Right cardiac atrium (tissue), 5 donors: Measurements from ENCODE around the gene SDK1. TPM values are rescaled to one million over a fixed set of nuclear protein-coding genes. Genes with fewer than 3 reads are reported as not detected.

ENCODE experiments used
- ATAC-seq, 2 donors: fragments of 200-7000 bp; cut with Tn5 transposase; one replicate each; pipeline versions ENCODE4 v1.8.0 to v1.9.1; 2020; ENCODE audit warnings: moderate library complexity in 2 of 2, mild to moderate bottlenecking in 1 of 2
- DNase-seq, 3 donors: peaks; one replicate each; pipeline ENCODE4 v3.0.0-alpha.2; 2020
- H3K27ac ChIP-seq: one replicate; pipeline ENCODE4 v1.5.1; 2013; ENCODE audit warnings: mild to moderate bottlenecking, low read length, control low read depth, moderate library complexity
- H3K27me3 ChIP-seq: one replicate; pipeline ENCODE4 v1.6.1; 2013; ENCODE audit not compliant: control insufficient read depth, insufficient read depth
- H3K4me1 ChIP-seq: one replicate; pipeline ENCODE4 v1.6.1; 2013; ENCODE audit warnings: low read length; ENCODE audit not compliant: control insufficient read depth, insufficient read depth
- H3K4me3 ChIP-seq: one replicate; pipeline ENCODE4 v1.5.1; 2013; ENCODE audit warnings: low read length, control low read depth
- H3K9me3 ChIP-seq: one replicate; pipeline ENCODE4 v1.6.1; 2013; ENCODE audit warnings: low read length; ENCODE audit not compliant: control insufficient read depth
- WGBS: extraction: QIAGEN DNeasy Blood & Tissue Kit; methylation state at CpG from one replicate; pipeline ENCODE4 v1.1.7; 2013; 5-methylcytosine and 5-hydroxymethylcytosine counted together
- intact Hi-C, 4 donors: fragments of 100-400 bp; cut with DNase I; formaldehyde crosslinking; loops; one replicate each; pipeline versions ENCODE4 v1.11.0 to v1.14.0; 2022 to 2023
- polyA plus RNA-seq: library from polyadenylated mRNA; stranded (reverse); fragments of 200-250 nt; gene quantifications from one replicate; pipeline ENCODE4 v1.2.3, GENCODE V29; 2013
- total RNA-seq, 4 donors: library from RNA; stranded (reverse); fragmentation: NEBNext Ultra II Directional; extraction: Animal tissue kit (Norgen Biotek cat#: 25700); gene quantifications; one replicate each; pipeline ENCODE4 v1.2.1, GENCODE V29; 2021
- donor health status: healthy with polysubstance abuse.
- donor health status: DM: no; HTN: yes; CAD: no.
- donor health status: DM: no; HTN: no; CAD: no.
- donor health status: DM: no; HTN: yes; CAD: no; lungs with severe emphysema.
- donor health status: DM: yes; HTN: yes; CAD: no.

Gene SDK1
- total and polyA plus RNA-seq, 5 donors, result 0.97 to 3.2 (median 2.4) TPM

DNA sequence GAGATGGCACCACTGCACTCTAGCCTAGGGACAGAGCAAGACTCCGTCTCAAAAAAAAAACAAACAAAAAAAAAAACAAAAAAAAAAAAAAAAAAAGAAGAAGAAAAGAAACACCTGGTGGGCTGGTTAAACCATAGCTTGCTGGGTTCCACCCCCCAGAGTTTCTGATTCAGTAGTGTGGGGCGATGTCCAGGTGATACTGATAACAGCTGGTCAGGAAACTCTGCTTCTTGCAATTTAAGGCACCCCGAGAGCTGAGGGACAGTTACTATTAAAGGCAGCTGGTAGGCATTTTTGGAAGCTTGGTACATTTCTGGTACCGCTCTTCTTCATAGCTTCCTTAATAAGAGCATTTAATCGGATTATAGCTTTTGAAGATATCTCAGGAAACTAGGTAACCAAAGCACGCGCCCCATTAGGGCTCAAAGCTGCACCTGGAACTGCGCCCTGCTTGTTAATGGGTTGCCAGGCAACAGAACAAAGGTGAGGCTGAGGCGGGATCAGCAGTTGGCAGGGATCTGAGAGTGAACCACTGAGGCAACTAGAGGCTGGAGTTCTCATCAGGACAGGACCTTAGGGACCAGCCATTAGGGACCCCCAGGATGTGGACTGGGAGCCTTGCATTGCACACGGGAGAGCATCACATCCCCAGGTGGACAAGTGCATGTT is 6.5 kb upstream of the SDK1 start:
- H3K4me3 ChIP-seq, result no peak overlapping the region
- 72% methylated on average over 10 of the region's 10 CpGs for WGBS
- intact Hi-C loops, result no loop called here
- H3K27ac ChIP-seq, result no peak overlapping the region
- no peak for ATAC-seq
- H3K4me1 ChIP-seq, result no peaks in the 10 kb centered on the region
- DNase-seq, result no peak
- no peaks in the 10 kb centered on the region for H3K27me3 ChIP-seq
- H3K9me3 ChIP-seq, result no peaks in the 10 kb centered on the region

DNA sequence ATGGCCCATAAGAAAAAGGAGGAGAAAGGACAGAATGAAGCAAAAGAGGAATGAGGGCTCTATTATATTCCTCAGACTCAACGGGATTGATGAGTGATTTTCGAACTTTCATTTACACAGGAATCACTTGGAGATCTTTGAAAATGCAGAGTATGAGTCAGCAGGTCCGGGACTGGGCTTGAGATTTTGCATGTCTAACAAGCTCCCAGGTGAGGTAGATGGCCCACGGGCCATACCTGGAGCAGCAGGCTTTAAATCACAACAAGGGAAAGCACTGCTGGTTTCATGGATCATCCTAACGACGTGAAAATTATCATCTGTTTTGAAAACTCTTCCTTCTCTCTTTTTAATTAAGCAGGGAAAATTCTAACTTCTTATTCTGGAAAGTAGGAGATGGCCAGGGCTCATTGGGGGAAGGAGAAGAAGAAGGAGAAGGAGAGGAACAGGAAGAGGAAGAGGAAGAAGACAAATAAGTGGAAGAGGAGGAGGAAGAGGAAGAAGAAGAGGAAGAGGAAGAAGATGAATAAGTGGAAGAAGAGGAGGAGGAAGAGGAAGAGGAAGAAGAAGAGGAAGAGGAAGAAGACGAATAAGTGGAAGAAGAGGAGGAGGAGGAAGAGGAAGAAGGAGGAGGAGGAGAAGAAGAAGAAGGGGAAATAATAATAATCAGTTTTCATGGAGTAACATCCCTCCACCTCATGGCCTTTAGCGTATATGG is 3.8 kb upstream of the SDK1 start:
- ATAC-seq (no peak), DNase-seq (no peak)
- Histone ChIP-seq H3K27me3 (no peaks in the 10 kb centered on the region), H3K4me3 (no peak overlapping the region), H3K4me1 (no peaks in the 10 kb centered on the region), H3K27ac (no peak overlapping the region), H3K9me3 (no peaks in the 10 kb centered on the region)
- WGBS, result 81% methylated on average over 8 of the region's 8 CpGs
- intact Hi-C loops, result no loop called here

DNA sequence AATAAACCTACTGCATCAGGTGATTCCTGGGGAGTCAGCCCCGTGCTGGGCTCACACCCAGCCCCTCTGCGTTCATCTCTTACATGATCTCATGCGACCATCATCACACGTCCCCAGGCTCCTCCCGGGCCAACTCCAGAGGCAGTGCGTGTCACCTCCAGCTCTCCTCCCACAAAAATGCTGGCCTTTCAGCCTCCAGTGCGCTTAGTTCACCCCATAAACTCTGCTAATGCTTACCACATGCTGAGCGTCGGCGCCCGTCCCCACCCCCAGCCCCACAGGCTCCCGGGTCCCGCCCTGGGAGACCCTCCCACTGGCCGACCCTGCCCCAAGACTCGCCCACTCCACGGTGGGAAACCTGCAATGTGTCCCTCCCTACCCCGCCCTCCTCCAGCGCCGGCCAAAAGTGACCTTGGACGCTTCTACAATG is 816 bp upstream of the SDK1 start:
- peak in 1 of 3 donors; percentile 18 for DNase-seq
- no peak for ATAC-seq
- Histone ChIP-seq H3K9me3 (no peaks in the 10 kb centered on the region), H3K4me1 (no peaks in the 10 kb centered on the region), H3K27ac (no peak overlapping the region), H3K4me3 (peak overlapping the region; percentile 31), H3K27me3 (no peaks in the 10 kb centered on the region)
- intact Hi-C loops, result loop anchor here in 2 of 4 donors (10.0 kb wide), 1 partner anchor 595 kb away; no protein-coding TSS in a partner anchor
- whole genome bisulfite sequencing, result 4% methylated on average over 20 of the region's 20 CpGs

DNA sequence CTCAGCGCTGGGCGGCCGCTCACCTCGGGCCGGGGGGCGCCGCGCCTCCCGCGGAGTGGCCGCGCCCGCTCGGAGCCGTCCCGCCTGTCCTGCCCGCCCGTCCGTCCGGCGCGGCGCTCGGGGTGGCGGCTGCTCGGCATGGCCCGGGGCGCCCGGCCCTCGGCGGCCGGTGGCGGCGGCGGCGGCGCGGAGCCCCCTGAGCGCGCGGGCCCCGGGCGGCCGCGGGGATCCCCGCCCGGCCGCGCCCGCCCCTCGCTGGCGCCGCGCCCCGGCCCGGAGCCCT is 338 bp downstream of the SDK1 start:
- ATAC-seq, result peak in 1 of 2 donors; percentile 5
- no peak overlapping the region for H3K27ac ChIP-seq

DNA sequence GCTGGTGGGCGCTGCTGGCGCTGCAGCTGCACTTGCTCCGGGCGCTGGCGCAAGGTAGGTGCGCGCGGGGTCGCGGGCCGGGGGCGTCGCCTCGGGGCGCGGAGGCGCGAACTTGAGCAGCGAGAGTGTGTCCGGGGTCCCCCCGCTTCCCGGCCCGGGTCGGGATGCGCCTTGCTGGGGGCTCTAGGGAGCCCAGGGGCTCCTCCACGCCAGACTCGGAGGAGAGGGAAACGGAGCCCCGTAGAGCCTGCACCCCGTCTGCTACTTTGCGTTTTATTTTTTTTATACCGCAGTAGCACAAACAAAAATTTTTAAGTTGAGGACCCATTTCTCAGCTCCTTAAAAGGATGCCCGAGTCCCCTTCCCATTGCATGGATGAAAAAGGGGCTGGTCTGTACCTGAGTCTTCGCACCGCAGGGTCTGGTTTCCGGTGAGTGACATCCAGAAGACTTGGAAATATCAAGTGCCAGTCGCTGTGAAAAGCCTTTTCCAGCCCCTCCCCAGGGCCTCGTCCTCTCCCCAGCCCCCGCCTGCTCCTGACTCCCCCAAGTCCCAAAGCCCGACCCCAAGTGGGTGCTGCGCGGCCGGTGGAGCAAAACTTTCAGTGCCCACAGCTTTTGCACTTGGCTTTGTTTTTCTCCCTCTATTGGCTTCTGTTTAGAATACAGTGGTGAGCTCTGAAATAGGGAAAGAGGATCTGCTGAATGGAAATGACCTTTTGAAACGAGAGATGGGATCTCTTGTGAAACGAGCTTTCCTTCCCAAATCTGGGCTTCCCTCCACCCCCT is 973 bp downstream of the SDK1 start:
- DNase-seq (peak; percentile 19 to 57 (median 53)), ATAC-seq (peak in 1 of 2 donors; percentile 18)
- no peaks in the 10 kb centered on the region for H3K9me3 ChIP-seq
- no peaks in the 10 kb centered on the region for H3K27me3 ChIP-seq
- no peaks in the 10 kb centered on the region for H3K4me1 ChIP-seq
- 1% methylated on average over 45 of the region's 45 CpGs for WGBS
- peak overlapping the region; percentile 74 for H3K4me3 ChIP-seq
- intact Hi-C loops, result loop anchor here in 2 of 4 donors (10.0 kb wide), 1 partner anchor 593 kb away; no protein-coding TSS in a partner anchor
- H3K27ac ChIP-seq, result no peak overlapping the region

More for the DNA sequence above, 338 bp downstream of the SDK1 start:
- intact Hi-C loops, result loop anchor here in 2 of 4 donors (10.0 kb wide), 1 partner anchor 593 kb away; no protein-coding TSS in a partner anchor
- no peaks in the 10 kb centered on the region for H3K9me3 ChIP-seq
- peak overlapping the region; percentile 74 for H3K4me3 ChIP-seq
- no peaks in the 10 kb centered on the region for H3K27me3 ChIP-seq
- under 1% methylated on average over 55 of the region's 56 CpGs for WGBS
- DNase-seq, result no peak
- H3K4me1 ChIP-seq, result no peaks in the 10 kb centered on the region

DNA sequence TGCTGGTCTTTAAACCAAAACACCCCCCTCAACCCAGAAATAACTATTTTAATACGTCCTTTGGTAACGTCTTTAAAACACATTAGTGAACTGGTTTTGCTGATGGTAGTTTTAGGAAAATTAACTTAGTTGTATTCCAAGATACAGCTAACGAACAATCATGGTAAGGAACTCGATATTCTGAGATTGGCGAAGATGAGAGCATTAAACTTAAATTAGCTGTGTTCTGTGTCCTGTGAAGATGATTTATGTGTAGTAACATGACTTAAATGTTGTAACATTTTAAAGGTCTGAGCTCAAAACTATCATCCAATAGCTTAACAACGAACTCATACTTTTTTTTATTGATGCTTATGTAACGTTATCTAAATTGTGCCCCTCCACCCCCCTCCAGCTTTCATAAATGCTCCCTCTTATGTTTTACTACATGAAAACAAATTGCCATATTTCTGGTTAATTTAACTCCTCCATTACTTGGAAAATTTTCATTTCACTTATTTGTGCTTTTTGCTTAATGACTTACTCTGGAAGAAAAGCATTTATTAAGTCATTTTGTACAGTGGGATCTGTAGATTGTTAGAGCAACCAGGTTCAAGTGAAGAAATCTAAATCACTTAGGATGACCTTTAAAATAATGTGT is 1.7 kb downstream of the SDK1 start:
- DNase-seq, result no peak
- no peaks in the 10 kb centered on the region for H3K4me1 ChIP-seq
- H3K27me3 ChIP-seq, result no peaks in the 10 kb centered on the region
- 23% methylated on average over 7 of the region's 7 CpGs for WGBS
- no peak overlapping the region for H3K27ac ChIP-seq
- ATAC-seq, result no peak
- H3K9me3 ChIP-seq, result no peaks in the 10 kb centered on the region
- intact Hi-C loops, result loop anchor here in 2 of 4 donors (10.0 kb wide), 1 partner anchor 592 kb away; no protein-coding TSS in a partner anchor
- peak overlapping the region; percentile 74 for H3K4me3 ChIP-seq

DNA sequence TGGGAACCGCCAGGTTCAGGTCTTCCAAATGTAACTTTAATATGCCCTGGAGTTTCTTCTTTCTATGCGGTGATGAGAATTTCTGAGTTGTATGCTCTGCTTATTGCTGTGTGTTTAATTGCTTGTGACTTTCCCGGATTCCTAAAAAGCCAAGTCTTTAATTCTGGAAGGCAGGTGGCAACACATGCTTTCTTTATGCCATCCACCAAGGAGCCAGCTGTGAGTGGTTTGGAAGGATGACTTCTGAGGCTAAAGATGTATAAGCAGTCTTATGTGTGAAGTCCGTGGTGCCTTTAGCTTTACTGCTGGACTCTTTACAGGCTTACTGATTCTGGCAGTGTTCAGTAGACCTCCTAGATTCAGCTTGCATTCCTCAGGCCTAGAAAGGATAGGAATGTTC is 3.1 kb downstream of the SDK1 start:
- no peaks in the 10 kb centered on the region for H3K27me3 ChIP-seq
- 89% methylated on average over 4 of the region's 4 CpGs for WGBS
- ATAC-seq, result no peak

DNA sequence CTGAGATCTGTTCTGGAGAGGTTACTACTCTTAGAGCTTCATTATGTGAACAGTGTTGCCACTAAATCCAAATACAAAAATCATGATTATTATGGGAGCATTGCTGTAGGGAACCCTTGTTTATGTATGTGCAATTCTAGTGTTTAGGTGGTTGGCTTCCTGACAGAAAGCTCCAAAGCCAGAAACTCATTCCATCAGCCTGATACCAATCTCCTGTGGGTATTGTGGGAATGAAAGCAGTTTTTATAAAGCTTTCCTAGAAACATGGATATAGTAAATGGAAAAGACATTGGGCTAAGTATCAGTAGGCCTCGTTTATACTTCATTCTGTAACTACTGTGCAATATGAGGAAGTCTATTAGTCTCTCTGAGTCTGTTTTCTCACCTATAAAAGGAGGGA is 6.4 kb downstream of the SDK1 start:
- no peaks in the 10 kb centered on the region for H3K4me1 ChIP-seq
- no peak overlapping the region for H3K27ac ChIP-seq
- WGBS, result 31% methylated on average over 1 of the region's 1 CpG
- ATAC-seq (no peak), DNase-seq (no peak)
- H3K27me3 ChIP-seq, result no peaks in the 10 kb centered on the region
- H3K4me3 ChIP-seq, result no peak overlapping the region
- H3K9me3 ChIP-seq, result no peaks in the 10 kb centered on the region
- intact Hi-C loops, result loop anchor here in 2 of 4 donors (10.0 kb wide), 1 partner anchor 587 kb away; no protein-coding TSS in a partner anchor

More for the DNA sequence above, 3.1 kb downstream of the SDK1 start:
- H3K27ac ChIP-seq, result no peak overlapping the region
- intact Hi-C loops, result loop anchor here in 2 of 4 donors (10.0 kb wide), 1 partner anchor 591 kb away; no protein-coding TSS in a partner anchor
- DNase-seq, result no peak
- H3K4me1 ChIP-seq, result no peaks in the 10 kb centered on the region
- H3K9me3 ChIP-seq, result no peaks in the 10 kb centered on the region
- H3K4me3 ChIP-seq, result no peak overlapping the region

DNA sequence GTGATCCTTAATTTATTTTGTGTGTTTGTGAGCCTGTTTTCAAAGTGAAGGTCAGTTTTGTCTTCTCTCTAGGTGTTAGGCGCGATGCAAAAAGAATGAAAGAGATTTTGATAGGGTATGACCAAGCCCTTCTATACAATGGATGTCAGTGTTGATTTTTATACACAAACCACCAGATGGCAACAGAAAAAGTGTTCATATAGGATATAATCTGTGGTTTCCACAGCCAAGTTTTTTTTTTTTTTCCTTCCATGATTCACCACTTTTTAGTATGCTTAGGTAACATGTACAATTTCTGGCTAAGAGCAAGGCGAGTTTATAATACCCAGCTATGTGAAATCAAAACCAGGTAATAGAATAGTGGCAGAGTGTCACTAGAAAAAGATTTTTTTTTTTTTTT is 8.1 kb downstream of the SDK1 start:
- no peaks in the 10 kb centered on the region for H3K4me1 ChIP-seq
- intact Hi-C loops, result loop anchor here in 2 of 4 donors (10.0 kb wide), 1 partner anchor 586 kb away; no protein-coding TSS in a partner anchor
- no peaks in the 10 kb centered on the region for H3K9me3 ChIP-seq
- no peak for ATAC-seq
- H3K27ac ChIP-seq, result no peak overlapping the region
- WGBS, result 92% methylated on average over 3 of the region's 3 CpGs
- no peak for DNase-seq
- no peak overlapping the region for H3K4me3 ChIP-seq
- no peaks in the 10 kb centered on the region for H3K27me3 ChIP-seq

DNA sequence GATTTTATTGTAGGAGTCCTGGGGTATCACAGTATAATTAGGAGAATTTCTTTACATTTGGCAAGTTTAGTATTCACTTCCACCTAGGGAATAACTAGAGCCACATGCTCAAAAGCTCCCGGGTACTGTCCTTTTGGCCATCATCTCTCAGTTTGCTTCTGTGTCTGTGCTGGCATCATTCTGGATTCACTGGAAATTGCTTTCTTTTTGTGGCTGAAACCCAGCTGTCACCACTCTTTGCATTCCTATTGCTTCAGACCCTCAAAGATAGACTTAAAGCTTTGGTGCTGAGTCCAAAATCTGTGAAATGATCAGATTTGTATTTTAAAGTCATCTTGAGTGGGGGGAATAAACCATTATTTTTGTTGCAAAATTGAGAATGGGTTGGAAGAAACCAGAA is 8.9 kb downstream of the SDK1 start:
- 65% methylated on average over 1 of the region's 1 CpG for WGBS
- no peak for ATAC-seq
- H3K4me1 ChIP-seq, result no peaks in the 10 kb centered on the region
- no peaks in the 10 kb centered on the region for H3K27me3 ChIP-seq
- no peak overlapping the region for H3K27ac ChIP-seq
- DNase-seq, result no peak
- H3K9me3 ChIP-seq, result no peaks in the 10 kb centered on the region
- H3K4me3 ChIP-seq, result no peak overlapping the region
- intact Hi-C loops, result loop anchor here in 2 of 4 donors (10.0 kb wide), 1 partner anchor 585 kb away; no protein-coding TSS in a partner anchor
